ENCODE measurements around the gene ZFYVE21.
"Not testable (repeated sequence)": the region's sequence is repeated elsewhere in the genome, so short reads cannot be mapped to it uniquely, and the experiment has no call there.

ZFYVE21 gene

DNA sequence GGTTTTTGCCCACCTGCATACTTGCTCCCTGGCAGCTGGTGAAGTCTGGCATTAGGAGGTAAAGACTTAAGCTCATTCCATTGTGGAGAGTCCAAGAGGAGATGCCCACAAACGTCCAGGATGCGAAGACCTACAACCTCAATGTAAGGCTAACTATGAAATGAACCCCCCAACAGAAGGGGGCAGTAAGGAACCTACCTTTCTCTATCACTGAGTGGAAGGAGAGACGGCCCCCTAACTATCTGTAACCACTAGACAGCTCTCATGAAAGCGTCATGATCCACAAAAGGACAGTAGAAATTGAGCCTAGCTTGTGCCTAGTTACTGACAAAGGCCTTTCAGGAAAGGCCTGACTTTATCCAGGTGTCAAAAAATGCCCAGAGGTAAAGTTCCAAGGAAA lies 55.3 kb downstream of the ZFYVE21 start:
- no peak for DNase-seq

DNA sequence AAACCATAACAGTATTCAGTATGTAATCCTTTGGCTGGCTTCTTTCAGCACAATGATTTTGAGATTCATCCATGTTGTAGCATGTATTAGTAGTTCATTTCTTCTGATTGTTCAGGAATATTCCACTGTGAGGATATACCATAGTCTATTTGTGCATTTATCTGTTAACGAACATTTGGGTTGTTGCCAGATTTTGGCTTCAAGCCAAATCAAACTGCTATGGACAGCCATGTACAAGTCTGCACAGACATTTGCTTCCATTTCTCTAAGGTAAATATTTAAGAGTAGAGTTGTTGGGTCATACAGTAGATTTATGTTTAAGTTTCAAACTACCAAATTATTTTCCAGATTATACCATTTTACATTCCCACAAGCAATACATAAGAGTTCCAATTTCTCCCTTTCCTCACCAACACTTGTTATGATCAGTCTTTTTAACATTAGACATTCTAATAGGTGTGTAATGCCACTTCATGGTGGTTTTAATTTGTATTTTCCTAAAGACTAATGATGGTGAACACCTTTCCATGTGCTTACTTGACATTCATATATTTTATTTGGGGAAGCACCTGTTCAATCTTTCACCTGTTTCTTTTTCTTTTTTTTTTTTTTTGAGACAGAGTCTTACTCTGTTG lies 56.6 kb downstream of the ZFYVE21 start:
- no peak for DNase-seq

DNA sequence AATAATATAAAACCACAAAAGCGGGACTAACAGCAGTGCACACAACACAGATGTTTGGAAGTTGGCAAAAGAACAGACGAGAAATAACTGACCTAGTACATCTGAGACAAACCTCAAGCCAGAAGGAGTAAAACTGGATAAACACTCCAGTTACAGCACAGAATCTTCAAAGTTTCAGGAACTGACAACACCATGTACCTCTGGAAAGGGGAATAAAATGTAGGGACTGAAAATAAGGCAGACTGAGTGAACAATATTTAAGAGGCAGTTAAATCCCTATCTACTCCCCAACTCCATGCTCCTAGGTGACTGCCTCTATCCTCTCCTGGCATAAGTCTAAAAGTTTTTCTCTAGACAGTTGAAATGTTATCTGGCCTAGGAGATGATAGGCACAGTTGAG lies 57.9 kb downstream of the ZFYVE21 start:
- DNase-seq, result no peak

DNA sequence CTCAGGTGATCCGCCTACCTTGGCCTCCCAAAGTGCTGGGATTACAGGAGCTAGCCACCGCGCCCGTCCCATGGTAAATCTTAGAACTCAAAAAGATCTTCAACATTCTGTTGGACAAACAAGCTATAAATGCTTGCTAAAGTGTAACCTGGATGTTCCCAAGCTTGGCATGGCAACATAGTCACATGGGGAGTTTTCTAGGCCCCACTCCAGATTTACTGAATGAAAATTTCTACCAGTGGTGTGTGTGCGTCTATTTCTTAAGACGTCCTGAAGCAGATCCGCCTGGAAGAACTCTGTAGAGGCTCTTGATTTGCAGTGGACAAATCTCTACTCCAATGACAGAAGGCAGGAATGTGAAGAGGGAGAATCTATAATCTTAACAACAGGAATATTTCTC lies 59.9 kb downstream of the ZFYVE21 start:
- no peak for DNase-seq

DNA sequence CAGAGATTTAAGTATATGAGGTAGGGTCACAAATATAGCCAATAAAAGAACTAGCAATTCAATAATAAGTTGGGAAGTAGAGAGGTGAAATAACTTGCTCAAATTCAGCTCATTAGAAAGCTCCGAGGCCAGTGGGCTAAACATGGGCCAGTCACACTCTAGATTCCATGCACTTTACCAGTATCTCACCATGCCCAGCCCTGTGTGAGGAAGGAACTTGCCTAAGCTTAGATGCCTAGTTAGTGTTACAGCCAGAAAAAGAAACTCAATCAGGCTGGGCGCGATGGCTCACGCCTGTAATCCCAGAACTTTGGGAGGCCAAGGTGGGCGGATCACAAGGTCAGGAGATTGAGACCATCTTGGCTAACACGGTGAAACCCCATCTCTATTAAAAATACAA lies 60.7 kb downstream of the ZFYVE21 start:
- DNase-seq, result not testable (repeated sequence)

DNA sequence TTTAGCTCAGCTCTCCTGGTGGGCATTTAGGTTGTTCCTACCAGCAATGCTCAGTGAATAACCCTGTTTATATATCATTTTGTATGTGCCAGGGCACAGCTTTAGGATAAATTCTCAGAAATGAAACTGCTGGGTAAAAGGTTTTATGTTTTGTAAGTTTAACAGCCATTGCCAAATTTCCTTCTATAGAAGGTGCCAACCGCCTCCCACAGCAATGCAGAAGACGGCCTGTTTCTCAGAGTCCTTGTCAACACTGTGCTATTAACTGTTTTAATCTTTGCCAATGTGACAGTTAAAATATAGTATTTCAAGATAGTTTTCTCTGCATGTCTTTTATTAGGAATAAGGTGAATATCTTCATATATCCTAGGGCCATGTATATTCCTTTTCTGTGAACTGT lies 66.8 kb downstream of the ZFYVE21 start:
- no peak for DNase-seq
